IMR-90 (cell line): ENCODE measurements around the gene ABCA7. TPM values are rescaled to one million over a fixed set of nuclear protein-coding genes. Genes with fewer than 3 reads are reported as not detected.

ENCODE experiments used
- ATAC-seq: fragments of 200-7000 bp; cut with Tn5 transposase; 2 replicates; pipeline ENCODE4 v1.9.1; 2020; ENCODE audit warnings: low read depth, mild to moderate bottlenecking, moderate library complexity
- BruUV-seq: library from RNA; stranded (reverse); fragments of 400-500 nt; replicated peaks from 2 replicates; lab custom pipeline; 2021; lab: Mats Ljungman, UMichigan
- CTCF ChIA-PET: fragments of 300-600 bp; formaldehyde crosslinking; extraction: SDS; loops from one replicate; lab custom pipeline; 2021; ENCODE audit warnings: antibody characterized with exemption; lab: Yijun Ruan, JAX
- POLR2A ChIA-PET: fragments of 300-600 bp; sonication (Branson Sonifier 250); formaldehyde crosslinking; loops from one replicate; lab custom pipeline; 2022; ENCODE audit warnings: antibody characterized with exemption; ENCODE audit not compliant: unreplicated experiment; lab: Charles Lee
- DNase-seq: peaks from one replicate; pipeline ENCODE4 v3.0.0; 2013
- H2AFZ ChIP-seq: replicated peaks from 2 replicates; pipeline ENCODE3; 2013; ENCODE audit warnings: low read length, mild to moderate bottlenecking; ENCODE audit not compliant: poor library complexity
- H2AK5ac ChIP-seq: 2 replicates; pipeline ENCODE4 v1.6.1; 2013; ENCODE audit warnings: low read depth, low read length, inconsistent platforms
- H2AK9ac ChIP-seq: replicated peaks from 2 replicates; pipeline ENCODE3; 2013; ENCODE audit warnings: mild to moderate bottlenecking, low read depth, low read length, moderate library complexity; ENCODE audit not compliant: poor library complexity
- H2BK120ac ChIP-seq: 2 replicates; pipeline ENCODE4 v1.6.1; 2013; ENCODE audit warnings: low read depth, low read length, inconsistent platforms
- H2BK15ac ChIP-seq: 3 replicates; pipeline ENCODE4 v1.6.1; 2013; ENCODE audit warnings: low read depth, low read length, inconsistent platforms
- H2BK20ac ChIP-seq: 2 replicates; pipeline ENCODE4 v1.6.1; 2013; ENCODE audit warnings: low read depth, mild to moderate bottlenecking, inconsistent platforms, low read length, moderate library complexity
- H2BK5ac ChIP-seq: 2 replicates; pipeline ENCODE4 v1.6.1; 2013; ENCODE audit warnings: mild to moderate bottlenecking, low read depth, low read length, inconsistent platforms; ENCODE audit not compliant: poor library complexity, severe bottlenecking
- H3K14ac ChIP-seq: replicated peaks from 2 replicates; pipeline ENCODE4 v1.6.1; 2013; ENCODE audit warnings: low read depth, low read length, inconsistent platforms
- H3K18ac ChIP-seq: 2 replicates; pipeline ENCODE4 v1.6.1; 2013; ENCODE audit warnings: low read depth, low read length, control low read depth
- H3K23ac ChIP-seq: 2 replicates; pipeline ENCODE4 v1.6.1; 2013; ENCODE audit warnings: low read depth, low read length, inconsistent platforms
- H3K27ac ChIP-seq: 2 replicates; pipeline ENCODE4 v1.5.1; 2013; ENCODE audit warnings: mild to moderate bottlenecking, control low read depth, low read length; ENCODE audit not compliant: insufficient read depth
- H3K27me3 ChIP-seq: 2 replicates; pipeline ENCODE4 v1.6.1; 2013; ENCODE audit warnings: low read length; ENCODE audit not compliant: control insufficient read depth, insufficient read depth
- H3K36me3 ChIP-seq: 2 replicates; pipeline ENCODE4 v1.6.1; 2013; ENCODE audit warnings: low read length, mixed read lengths; ENCODE audit not compliant: control insufficient read depth, insufficient read depth
- H3K4ac ChIP-seq: 2 replicates; pipeline ENCODE4 v1.6.1; 2013; ENCODE audit warnings: low read depth, low read length, inconsistent platforms
- H3K4me1 ChIP-seq: 2 replicates; pipeline ENCODE4 v1.6.1; 2013; ENCODE audit warnings: low read length, mixed read lengths; ENCODE audit not compliant: control insufficient read depth, insufficient read depth
- H3K4me2 ChIP-seq: 2 replicates; pipeline ENCODE4 v1.6.1; 2013; ENCODE audit warnings: low read depth, mild to moderate bottlenecking, control low read depth, low read length, moderate library complexity
- H3K4me3 ChIP-seq: 2 replicates; pipeline ENCODE4 v1.5.1; 2013; ENCODE audit warnings: low read depth, mild to moderate bottlenecking, control low read depth, low read length, moderate library complexity; ENCODE audit not compliant: insufficient read depth
- H3K56ac ChIP-seq: 2 replicates; pipeline ENCODE4 v1.6.1; 2013; ENCODE audit warnings: low read length, inconsistent platforms; ENCODE audit not compliant: insufficient read depth; ENCODE audit errors: extremely low read depth
- H3K79me1 ChIP-seq, 2 experiments: 2 replicates each; pipeline ENCODE4 v1.6.1; 2013; ENCODE audit warnings: low read length in 2 of 2, inconsistent platforms in 1 of 2, low read depth in 1 of 2
- H3K9ac ChIP-seq: 2 replicates; pipeline ENCODE4 v1.6.1; 2013; ENCODE audit warnings: low read depth, low read length, control low read depth
- H3K9me1 ChIP-seq: 2 replicates; pipeline ENCODE4 v1.6.1; 2013; ENCODE audit warnings: low read length, inconsistent platforms; ENCODE audit not compliant: insufficient read depth
- H3K9me3 ChIP-seq: 2 replicates; pipeline ENCODE4 v1.6.1; 2013; ENCODE audit warnings: low read length; ENCODE audit not compliant: control insufficient read depth, insufficient read depth
- H4K20me1 ChIP-seq: 2 replicates; pipeline ENCODE4 v1.6.1; 2013; ENCODE audit warnings: low read length, inconsistent platforms; ENCODE audit not compliant: insufficient read depth
- H4K5ac ChIP-seq: 2 replicates; pipeline ENCODE4 v1.6.1; 2013; ENCODE audit warnings: mild to moderate bottlenecking, low read depth, low read length, control low read depth
- H4K8ac ChIP-seq, 2 experiments: 2 replicates each; pipeline ENCODE4 v1.6.1; 2013; ENCODE audit warnings: low read depth in 2 of 2, low read length in 2 of 2, control low read depth in 1 of 2, inconsistent platforms in 1 of 2
- H4K91ac ChIP-seq: 2 replicates; pipeline ENCODE4 v1.6.1; 2013; ENCODE audit warnings: low read depth, low read length, inconsistent platforms; ENCODE audit not compliant: insufficient read depth
- CEBPB ChIP-seq: IDR thresholded peaks from 2 replicates; pipeline ENCODE4 v1.6.1; 2012; ENCODE audit warnings: low read depth, low read length, improper control_type of control experiment
- FOS ChIP-seq: fragments of 150-350 bp; IDR thresholded peaks from 2 replicates; pipeline ENCODE4 v1.6.1; 2016; ENCODE audit warnings: low read depth, low read length
- MAFK ChIP-seq: IDR thresholded peaks from 2 replicates; pipeline ENCODE4 v1.6.1; 2012; ENCODE audit warnings: low read depth, low read length, improper control_type of control experiment
- MAZ ChIP-seq: IDR thresholded peaks from 2 replicates; pipeline ENCODE4 v1.6.1; 2012; ENCODE audit warnings: low read depth, mild to moderate bottlenecking, low read length, improper control_type of control experiment, moderate library complexity, borderline replicate concordance
- NFE2L2 ChIP-seq: fragments of 150-350 bp; IDR thresholded peaks from 2 replicates; pipeline ENCODE4 v1.6.1; 2016; ENCODE audit warnings: low read depth, mild to moderate bottlenecking, low read length
- RCOR1 ChIP-seq: IDR thresholded peaks from 2 replicates; pipeline ENCODE4 v1.6.1; 2012; ENCODE audit warnings: mild to moderate bottlenecking, low read length, improper control_type of control experiment; ENCODE audit not compliant: insufficient replicate concordance
- USF2 ChIP-seq: fragments of 150-350 bp; IDR thresholded peaks from 2 replicates; pipeline ENCODE4 v1.6.1; 2017; ENCODE audit warnings: mild to moderate bottlenecking, antibody characterized with exemption, low read length, low read depth
- WGBS, 2 experiments: methylation state at CpG; one replicate each; pipeline versions ENCODE4 v1.1.5 to v1.1.7; 2013; ENCODE audit warnings: missing lambda C conversion rate in 2 of 2; ENCODE audit not compliant: insufficient read length in 1 of 2; ENCODE audit errors: extremely low coverage in 2 of 2; 5-methylcytosine and 5-hydroxymethylcytosine counted together
- dilution Hi-C: fragments of 300-500 bp; cut with HindIII; formaldehyde crosslinking; loops from one replicate; pipeline ENCODE4 v1.14.3; 2018; ENCODE audit warnings: low sequenced_read_pairs; ENCODE audit not compliant: unreplicated experiment
- in situ Hi-C: fragments of 300-500 bp; cut with MboI; formaldehyde crosslinking; loops from 3 replicates; pipeline ENCODE4 v1.14.3; 2019; ENCODE audit warnings: low sequenced_read_pairs, inconsistent platforms, mixed read lengths
- intact Hi-C: fragments of 100-400 bp; cut with micrococcal nuclease; formaldehyde crosslinking; loops from 2 replicates; pipeline ENCODE4 v1.10.0; 2022
- polyA plus RNA-seq, 3 experiments: library from polyadenylated mRNA; depleted of rRNA; stranded (reverse); fragments of >200 nt; gene quantifications; 2 replicates each; pipeline ENCODE4 v1.2.3, GENCODE V29; 2012; ENCODE audit warnings: low replicate concordance in 1 of 3
- total RNA-seq: library from RNA; depleted of rRNA; stranded (reverse); fragments of >200 nt; gene quantifications from 2 replicates; pipeline ENCODE4 v1.2.3, GENCODE V29; 2012

The ABCA7 gene
- total and polyA plus RNA-seq, 2 of the 4 experiments (the other 2 are of a cell fraction) = 0.36 to 3.3 TPM

- H3K9ac ChIP-seq = peak overlapping the region; percentile 93
- no peak overlapping the region for H4K91ac ChIP-seq
- CTCF ChIA-PET = interaction anchor here (0.5 kb wide), 1 partner anchor 174 kb away, joined by 4 read pairs; no protein-coding TSS in a partner anchor
- H3K4me1 ChIP-seq = peaks cover 33% of the 10 kb centered on the region
- peaks cover 9% of the 10 kb centered on the region; the same call in 1 of the 2 replicates for H3K9me1 ChIP-seq
- peaks cover 63% of the 10 kb centered on the region for H4K20me1 ChIP-seq
- H3K4me3 ChIP-seq = peak overlapping the region; percentile 66
- peak overlapping the region; percentile 98 for H3K4me2 ChIP-seq
- no peaks in the 10 kb centered on the region; the same call in 1 of the 2 replicates for H3K36me3 ChIP-seq
- no peak for TF ChIP-seq RCOR1
- no peak for TF ChIP-seq FOS
- TF ChIP-seq USF2 = no peak
- TF ChIP-seq NFE2L2 = no peak
- TF ChIP-seq MAZ = no peak
- TF ChIP-seq CEBPB = no peak
- no peak for TF ChIP-seq MAFK
- peak overlapping the region; percentile 78; the same call in 1 of the 2 replicates for H3K4ac ChIP-seq
- DNase-seq (no peak), ATAC-seq (no peak)
- H3K18ac ChIP-seq = no peak overlapping the region
- peak overlapping the region; percentile 51 for H2AFZ ChIP-seq
- in situ Hi-C loops = no loop called here
- peaks cover 0 to 50% of the 10 kb centered on the region in 2 experiments; a peak in 2 of 4 replicates for H3K79me1 ChIP-seq
- H3K9me3 ChIP-seq = no peaks in the 10 kb centered on the region
- H2BK5ac ChIP-seq = no peak overlapping the region
- no peak overlapping the region for H4K5ac ChIP-seq
- peak overlapping the region; percentile 66 for H3K27ac ChIP-seq
- no peak overlapping the region for H2BK120ac ChIP-seq
- H2BK20ac ChIP-seq = no peak overlapping the region
- dilution Hi-C loops = no loop called here
- whole genome bisulfite sequencing, 2 experiments = 11% methylated on average over 1 of the region's 18 CpGs; no CpG with 5 or more reads in 1 of the 2 experiments
- intact Hi-C loops = no loop called here
- H3K27me3 ChIP-seq = no peaks in the 10 kb centered on the region
- peak overlapping the region; percentile 55 for H2AK9ac ChIP-seq
- POLR2A ChIA-PET = interaction anchor here (0.7 to 1.4 kb wide), 2 partner anchors 8 to 9 kb away, joined by 3 to 5 read pairs; no protein-coding TSS in a partner anchor
- H3K23ac ChIP-seq = peak overlapping the region; percentile 93
- no peak overlapping the region for H4K8ac ChIP-seq
- peak overlapping the region; percentile 90; the same call in 1 of the 2 replicates for H2AK5ac ChIP-seq
- H3K14ac ChIP-seq = peak overlapping the region; percentile 87; the same call in 1 of the 2 replicates
- H2BK15ac ChIP-seq = no peak overlapping the region
- BruUV-seq = no TSS peak
- peak overlapping the region; percentile 69; the same call in 1 of the 2 replicates for H3K56ac ChIP-seq
Observed at GRCh38 chr19:1019616-1019961, 20.3 kb upstream of the ABCA7 start.
